K562 (cell line): ENCODE results near the gene PSMB2. TPM values are rescaled to one million over a fixed set of nuclear protein-coding genes. Genes with fewer than 3 reads are reported as not detected.

Experiments used
- ATAC-seq: fragments of 200-7000 bp; cut with Tn5 transposase; 3 replicates; pipeline ENCODE4 v1.9.1; 2020; ENCODE audit warnings: moderate library complexity
- BruUV-seq: library from RNA; stranded (reverse); fragments of 400-500 nt; replicated peaks from 2 replicates; lab custom pipeline; 2021; lab: Mats Ljungman, UMichigan
- CTCF ChIA-PET: fragments of 300-600 bp; formaldehyde crosslinking; extraction: SDS; loops from one replicate; lab custom pipeline; 2021; ENCODE audit warnings: low intra/inter-chr PET ratio; lab: Yijun Ruan, JAX
- POLR2A ChIA-PET: fragments of 300-600, 350-650 bp; sonication (Branson Sonifier 250); formaldehyde crosslinking; extraction: SDS; loops from one replicate; lab custom pipeline; 2021; ENCODE audit warnings: antibody characterized with exemption, inconsistent platforms; lab: Yijun Ruan, JAX
- DNase-seq, 4 experiments: peaks; one replicate each; pipeline versions ENCODE4 v3.0.0 to v3.0.0-alpha.2; 2011 to 2018; ENCODE audit warnings: low spot score in 3 of 4, mixed read lengths in 3 of 4; ENCODE audit errors: extremely low read depth in 1 of 4
- FAIRE-seq: peaks from 2 replicates; lab custom pipeline; 2011; peaks lifted over from hg19 to GRCh38; lab: Jason Lieb, UNC
- H2AFZ ChIP-seq: 2 replicates; pipeline ENCODE4 v1.6.0; 2011; ENCODE audit warnings: low read depth, low read length, control low read depth, inconsistent platforms
- H3K27ac ChIP-seq: fragments of 200-600 bp; 3 replicates; pipeline ENCODE4 v1.8.0; 2011; ENCODE audit warnings: low read depth, mild to moderate bottlenecking, control low read depth, inconsistent platforms, low read length, moderate library complexity, mixed read lengths; ENCODE audit errors: extremely low read depth
- H3K27me3 ChIP-seq, 2 experiments: fragments of 300-600 bp in 1 of 2; 2 replicates in 1 of 2; 3 replicates in 1 of 2; pipeline versions ENCODE4 v1.6.0 to v1.8.0; 2011; ENCODE audit warnings: inconsistent platforms in 2 of 2, low read length in 2 of 2, mild to moderate bottlenecking in 1 of 2, mixed read lengths in 1 of 2, moderate library complexity in 1 of 2; ENCODE audit not compliant: control insufficient read depth in 2 of 2, insufficient read depth in 2 of 2
- H3K36me3 ChIP-seq: fragments of 300-600 bp; 3 replicates; pipeline ENCODE4 v1.8.0; 2011; ENCODE audit warnings: mild to moderate bottlenecking, low read length, inconsistent platforms; ENCODE audit not compliant: control insufficient read depth, insufficient read depth
- H3K4me1 ChIP-seq, 2 experiments: fragments of 200-600 bp in 1 of 2; replicated peaks in 1 of 2; 2 replicates in 1 of 2; 3 replicates in 1 of 2; pipeline versions ENCODE4 v1.5.1 to v1.8.0; 2011; ENCODE audit warnings: inconsistent platforms in 2 of 2, low read length in 2 of 2, mild to moderate bottlenecking in 1 of 2, mixed read lengths in 1 of 2, moderate library complexity in 1 of 2; ENCODE audit not compliant: control insufficient read depth in 2 of 2, insufficient read depth in 2 of 2
- H3K4me2 ChIP-seq: 2 replicates; pipeline ENCODE4 v1.6.1; 2011; ENCODE audit warnings: low read length, control low read depth, inconsistent platforms, mixed read lengths; ENCODE audit not compliant: insufficient read depth
- H3K4me3 ChIP-seq: fragments of 200-600 bp; sonication (generic), shearing (Covaris generic); 2 replicates; pipeline ENCODE4 v1.5.1; 2016; ENCODE audit warnings: control low read depth, inconsistent platforms
- H3K79me2 ChIP-seq: fragments of 200-600 bp; 3 replicates; pipeline ENCODE4 v1.8.0; 2011; ENCODE audit warnings: low read length, inconsistent platforms; ENCODE audit not compliant: control insufficient read depth, insufficient read depth
- H3K9ac ChIP-seq, 2 experiments: 2 replicates each; pipeline versions ENCODE4 v1.6.0 to v1.6.1; 2011; ENCODE audit warnings: low read depth in 2 of 2, low read length in 2 of 2, control low read depth in 1 of 2, inconsistent platforms in 1 of 2, mild to moderate bottlenecking in 1 of 2, mixed read lengths in 1 of 2; ENCODE audit not compliant: insufficient read depth in 1 of 2
- H3K9me1 ChIP-seq: one replicate; pipeline ENCODE4 v1.6.0; 2011; ENCODE audit warnings: inconsistent platforms, mild to moderate bottlenecking, low read length, moderate library complexity; ENCODE audit not compliant: control insufficient read depth, insufficient read depth
- H3K9me3 ChIP-seq: replicated peaks from 2 replicates; pipeline ENCODE4 v1.5.1; 2011; ENCODE audit warnings: low read depth, low read length, inconsistent platforms; ENCODE audit not compliant: control insufficient read depth, insufficient read depth
- H4K20me1 ChIP-seq: replicated peaks from 2 replicates; pipeline ENCODE4 v1.6.1; 2011; ENCODE audit warnings: low read length, inconsistent platforms, mixed read lengths; ENCODE audit not compliant: control insufficient read depth, insufficient read depth
- BCOR ChIP-seq: fragments of 450-650 bp; IDR thresholded peaks from 2 replicates; pipeline ENCODE4 v1.6.1; 2016
- CHCHD3 ChIP-seq: fragments of 250-450 bp; sonication (Bioruptor Pico); IDR thresholded peaks from 2 replicates; pipeline ENCODE4 v2.1.2; 2022; ENCODE audit warnings: mild to moderate bottlenecking
- FOXA1 ChIP-seq: fragments of 450-650 bp; IDR thresholded peaks from 2 replicates; pipeline ENCODE4 v1.6.1; 2016; ENCODE audit warnings: mild to moderate bottlenecking, borderline replicate concordance
- GABPB2 ChIP-seq: fragments of 250-450 bp; sonication (Bioruptor Pico); conservative IDR thresholded peaks from 2 replicates; pipeline ENCODE4 v1.5.1; 2021; ENCODE audit warnings: mild to moderate bottlenecking
- HLTF ChIP-seq: fragments of 450-650 bp; IDR thresholded peaks from 2 replicates; pipeline ENCODE4 v1.6.1; 2016
- HNRNPL ChIP-seq: fragments of 200-400 bp; formaldehyde crosslinking; IDR thresholded peaks from 2 replicates; pipeline ENCODE4 v1.6.1; 2017; ENCODE audit warnings: low read depth, mild to moderate bottlenecking, low read length
- IFI16 ChIP-seq: fragments of 250-450 bp; sonication (Bioruptor Pico); IDR thresholded peaks from 2 replicates; pipeline ENCODE4 v2.1.2; 2022; ENCODE audit warnings: mild to moderate bottlenecking, inconsistent platforms
- MIER1 ChIP-seq: fragments of 450-650 bp; IDR thresholded peaks from 2 replicates; pipeline ENCODE4 v1.6.1; 2016; ENCODE audit warnings: antibody characterized with exemption, mild to moderate bottlenecking, low read depth
- MYC ChIP-seq, 2 experiments: fragments of 250-450 bp in 1 of 2; sonication (Bioruptor Pico) in 1 of 2; IDR thresholded peaks; 2 replicates each; pipeline versions ENCODE4 v1.5.1 to v1.6.1; 2012 to 2021; ENCODE audit warnings: low read depth in 2 of 2, borderline replicate concordance in 1 of 2, improper control_type of control experiment in 1 of 2, low read length in 1 of 2, mild to moderate bottlenecking in 1 of 2, moderate library complexity in 1 of 2
- NEUROD1 ChIP-seq: fragments of 150-350 bp; IDR thresholded peaks from 2 replicates; pipeline ENCODE4 v1.6.1; 2014; ENCODE audit warnings: borderline replicate concordance, low read length, low read depth; ENCODE audit not compliant: partially characterized antibody
- NFYB ChIP-seq: IDR thresholded peaks from 2 replicates; pipeline ENCODE4 v1.6.1; 2011; ENCODE audit warnings: mild to moderate bottlenecking, moderate library complexity; ENCODE audit not compliant: insufficient read length; ENCODE audit errors: extremely low read depth
- RBBP5 ChIP-seq: fragments of 200-600 bp; sonication (generic); IDR thresholded peaks from 2 replicates; pipeline ENCODE4 v1.6.1; 2012; ENCODE audit warnings: borderline replicate concordance, mild to moderate bottlenecking, low read length, control low read depth, inconsistent platforms; ENCODE audit not compliant: insufficient read depth, poor library complexity, severe bottlenecking
- SMARCB1 ChIP-seq: IDR thresholded peaks from 2 replicates; pipeline ENCODE4 v1.6.1; 2011; ENCODE audit warnings: improper control_type of control experiment, low read depth; ENCODE audit not compliant: insufficient read length
- SRSF1 ChIP-seq: fragments of 200-400 bp; formaldehyde crosslinking; IDR thresholded peaks from 2 replicates; pipeline ENCODE4 v1.6.1; 2017; ENCODE audit warnings: mild to moderate bottlenecking, low read depth, low read length, moderate library complexity
- STAT6 ChIP-seq: sonication (generic); formaldehyde crosslinking; IDR thresholded peaks from 2 replicates; pipeline ENCODE4 v1.8.1; 2023; ENCODE audit warnings: mild to moderate bottlenecking, missing genetic modification reagents
- THRAP3 ChIP-seq: fragments of 450-650 bp; IDR thresholded peaks from 2 replicates; pipeline ENCODE4 v1.6.1; 2016; ENCODE audit warnings: mild to moderate bottlenecking, inconsistent platforms, borderline replicate concordance
- ZFX ChIP-seq: sonication (generic); formaldehyde crosslinking; IDR thresholded peaks from 2 replicates; pipeline ENCODE4 v1.8.0; 2022; ENCODE audit warnings: mild to moderate bottlenecking, missing genetic modification reagents, moderate library complexity
- ZNF143 ChIP-seq: sonication (generic); formaldehyde crosslinking; IDR thresholded peaks from 2 replicates; pipeline ENCODE4 v1.9.0; 2022; ENCODE audit warnings: mild to moderate bottlenecking, missing genetic modification reagents
- ZNF3 ChIP-seq: fragments of 250-450 bp; sonication (Bioruptor Pico); IDR thresholded peaks from 2 replicates; pipeline ENCODE4 v1.5.0; 2021; ENCODE audit warnings: mild to moderate bottlenecking, moderate library complexity
- WGBS: fragments of 100-300 bp; shearing (Covaris generic); methylation state at CpG from one replicate; pipeline ENCODE4 v1.1.6; 2016; ENCODE audit warnings: low coverage, mixed read lengths; ENCODE audit not compliant: insufficient coverage; ENCODE audit errors: missing lambda C conversion rate; 5-methylcytosine and 5-hydroxymethylcytosine counted together
- in situ Hi-C: fragments of 300-500 bp; cut with MboI; formaldehyde crosslinking; loops from 4 replicates; pipeline ENCODE4 v1.15.0; 2018; ENCODE audit warnings: inconsistent platforms, mixed read lengths
- intact Hi-C: fragments of 100-400 bp; cut with micrococcal nuclease; formaldehyde crosslinking; loops from 2 replicates; pipeline ENCODE4 v1.14.2; 2022
- polyA plus RNA-seq, 8 experiments: library from polyadenylated mRNA; depleted of rRNA in 4 of 8; stranded (reverse) in 5 of 8; unstranded in 3 of 8; fragments of >200 nt; fragmentation: Nextera tagmentation in 2 of 8; fragmentation: Illumina TruSeq in 1 of 8; extraction: Ambion mirVana in 2 of 8; extraction: Trizol in 1 of 8; gene quantifications; 2 replicates each; pipeline versions ENCODE4 v1.2.1 to v1.2.3, GENCODE V29; 2011 to 2014; ENCODE audit warnings: inconsistent platforms in 1 of 8, missing spikeins in 1 of 8
- total RNA-seq, 7 experiments: library from RNA; depleted of rRNA in 6 of 7; stranded (reverse); fragments of >200 nt in 6 of 7; fragmentation: Illumina TruSeq in 2 of 7; extraction: Trizol in 2 of 7; gene quantifications; 2 replicates each; pipeline versions ENCODE4 v1.2.1 to v1.2.3, GENCODE V29; 2011 to 2021; ENCODE audit warnings: low replicate concordance in 1 of 7

Gene PSMB2
- total and polyA plus RNA-seq, 9 of the 15 experiments (the other 6 are each of a cell fraction or from before 2014, with no cell fraction given), result 71.7 to 543 (median 165) TPM

GRCh38 chr1:35557611-35558373 is 83.5 kb downstream of the PSMB2 start, which contains the start of gene NCDN:
Gene NCDN (plus strand): TSS chr1:35557799. CDS start chr1:35558191, 392 bp downstream.
- CTCF ChIA-PET, result no interaction called here
- intact Hi-C loops, result loop anchor here (5.0 kb wide), 2 partner anchors 365 to 700 kb away; partner anchors contain the start of genes SFPQ and SMIM12
- 0 out of 2 replicates have a peak, but pooled peaks cover 4% of the 10 kb centered on the region for H4K20me1 ChIP-seq
- no peaks in the 10 kb centered on the region for H3K9me3 ChIP-seq
- peak; percentile 94 for ATAC-seq
- H3K4me1 ChIP-seq, result peaks cover 19 to 39% of the 10 kb centered on the region in 2 experiments
- peak within 1 kb of the TSS; percentile 90 for H3K4me2 ChIP-seq
- no peaks in the 10 kb centered on the region for H3K27me3 ChIP-seq
- peak; percentile 93 for FAIRE-seq
- peaks cover 44% of the 10 kb centered on the region for H3K79me2 ChIP-seq
- H2AFZ ChIP-seq, result peak within 1 kb of the TSS; percentile 99
- POLR2A ChIA-PET, result interaction anchor here (0.6 to 1.5 kb wide), 9 partner anchors 11 to 365 kb away, joined by 3 to 10 read pairs (median 4); partner anchors contain the start of genes C1orf216 and SFPQ
- H3K27ac ChIP-seq, result peak within 1 kb of the TSS; percentile 98
- peak within 1 kb of the TSS; percentile 91 for H3K4me3 ChIP-seq
- no TSS peak for BruUV-seq
- peak within 1 kb of the TSS; percentile 97 to 99 for H3K9ac ChIP-seq
- in situ Hi-C loops, result no loop called here
- H3K36me3 ChIP-seq, result peaks cover 44% of the 10 kb centered on the region; the same call in 2 of the 3 replicates
- WGBS, result under 1% methylated on average over 58 of the region's 58 CpGs
- DNase-seq, result peak; percentile 98 to 99 (median 98)
- no peaks in the 10 kb centered on the region for H3K9me1 ChIP-seq
- TF ChIP-seq GABPB2 (no peak), SMARCB1 (no peak), IFI16 (CRISPR knock-in tag) (no peak), MYC (IDR thresholded peaks at IDR 0.05; ENCODE audit: low read depth, low read length) (peak; percentile 93), MYC (CRISPR knock-in tag; IDR thresholded peaks at IDR 0.05; ENCODE audit: borderline replicate concordance, low read depth) (peak; percentile 70; the same call in 1 of the 2 replicates), FOXA1 (no peak), ZNF143 (CRISPR knock-in tag) (no peak; the same call in 1 of the 2 replicates), STAT6 (CRISPR knock-in tag) (no peak; the same call in 1 of the 2 replicates), ZFX (CRISPR knock-in tag) (peak; percentile 46), RBBP5 (peak; percentile 48), HNRNPL (peak; percentile 78), CHCHD3 (no peak), THRAP3 (peak; percentile 81; the same call in 1 of the 2 replicates), NEUROD1 (peak; percentile 99), MIER1 (peak; percentile 58; the same call in 1 of the 2 replicates), HLTF (no peak; the same call in 1 of the 2 replicates), NFYB (peak; percentile 94), ZNF3 (CRISPR knock-in tag) (no peak), SRSF1 (no peak), BCOR (no peak)
